ENCODE measurements around the gene NFYC.

DNA sequence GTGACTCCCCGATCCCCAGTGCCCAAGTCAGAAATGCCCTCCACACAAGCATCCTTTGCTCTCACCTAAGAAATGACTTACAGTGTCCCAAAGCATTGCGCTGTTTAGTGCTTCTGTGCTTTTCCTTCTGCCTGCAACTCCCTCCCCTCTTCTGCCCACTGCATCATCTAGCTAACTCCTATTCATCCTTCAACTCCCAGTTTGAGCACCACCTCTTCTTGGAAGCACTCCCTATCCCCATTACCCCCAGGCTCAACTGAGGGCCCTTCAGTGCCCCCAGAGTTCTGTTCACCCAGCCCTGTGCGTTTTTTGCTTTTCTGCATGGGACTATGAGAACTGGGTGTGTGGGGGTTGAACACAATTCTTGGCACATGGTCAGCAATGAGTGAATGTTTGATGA lies 102.1 kb downstream of the NFYC start:
- TF ChIP-seq, protein P1, sequence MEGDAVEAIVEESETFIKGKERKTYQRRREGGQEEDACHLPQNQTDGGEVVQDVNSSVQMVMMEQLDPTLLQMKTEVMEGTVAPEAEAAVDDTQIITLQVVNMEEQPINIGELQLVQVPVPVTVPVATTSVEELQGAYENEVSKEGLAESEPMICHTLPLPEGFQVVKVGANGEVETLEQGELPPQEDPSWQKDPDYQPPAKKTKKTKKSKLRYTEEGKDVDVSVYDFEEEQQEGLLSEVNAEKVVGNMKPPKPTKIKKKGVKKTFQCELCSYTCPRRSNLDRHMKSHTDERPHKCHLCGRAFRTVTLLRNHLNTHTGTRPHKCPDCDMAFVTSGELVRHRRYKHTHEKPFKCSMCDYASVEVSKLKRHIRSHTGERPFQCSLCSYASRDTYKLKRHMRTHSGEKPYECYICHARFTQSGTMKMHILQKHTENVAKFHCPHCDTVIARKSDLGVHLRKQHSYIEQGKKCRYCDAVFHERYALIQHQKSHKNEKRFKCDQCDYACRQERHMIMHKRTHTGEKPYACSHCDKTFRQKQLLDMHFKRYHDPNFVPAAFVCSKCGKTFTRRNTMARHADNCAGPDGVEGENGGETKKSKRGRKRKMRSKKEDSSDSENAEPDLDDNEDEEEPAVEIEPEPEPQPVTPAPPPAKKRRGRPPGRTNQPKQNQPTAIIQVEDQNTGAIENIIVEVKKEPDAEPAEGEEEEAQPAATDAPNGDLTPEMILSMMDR (conservative IDR thresholded peaks at IDR 0.05; ENCODE audit: low read length), result no peak
- no peak for TF ChIP-seq EZH2phosphoT487 (IDR thresholded peaks at IDR 0.05; ENCODE audit: borderline replicate concordance)
